Astrocyte of the hippocampus (primary cell): ENCODE data around the gene MYO19.
A peak's percentile ranks its signal among the peaks of the same experiment; 100 is the strongest.
"Not testable (repeated sequence)": the region's sequence is repeated elsewhere in the genome, so short reads cannot be mapped to it uniquely, and the experiment has no call there.

Experiments
- DNase-seq: peaks from one replicate; pipeline ENCODE4 v3.0.0; 2011; ENCODE audit warnings: low read depth, low spot score

The MYO19 gene

DNA sequence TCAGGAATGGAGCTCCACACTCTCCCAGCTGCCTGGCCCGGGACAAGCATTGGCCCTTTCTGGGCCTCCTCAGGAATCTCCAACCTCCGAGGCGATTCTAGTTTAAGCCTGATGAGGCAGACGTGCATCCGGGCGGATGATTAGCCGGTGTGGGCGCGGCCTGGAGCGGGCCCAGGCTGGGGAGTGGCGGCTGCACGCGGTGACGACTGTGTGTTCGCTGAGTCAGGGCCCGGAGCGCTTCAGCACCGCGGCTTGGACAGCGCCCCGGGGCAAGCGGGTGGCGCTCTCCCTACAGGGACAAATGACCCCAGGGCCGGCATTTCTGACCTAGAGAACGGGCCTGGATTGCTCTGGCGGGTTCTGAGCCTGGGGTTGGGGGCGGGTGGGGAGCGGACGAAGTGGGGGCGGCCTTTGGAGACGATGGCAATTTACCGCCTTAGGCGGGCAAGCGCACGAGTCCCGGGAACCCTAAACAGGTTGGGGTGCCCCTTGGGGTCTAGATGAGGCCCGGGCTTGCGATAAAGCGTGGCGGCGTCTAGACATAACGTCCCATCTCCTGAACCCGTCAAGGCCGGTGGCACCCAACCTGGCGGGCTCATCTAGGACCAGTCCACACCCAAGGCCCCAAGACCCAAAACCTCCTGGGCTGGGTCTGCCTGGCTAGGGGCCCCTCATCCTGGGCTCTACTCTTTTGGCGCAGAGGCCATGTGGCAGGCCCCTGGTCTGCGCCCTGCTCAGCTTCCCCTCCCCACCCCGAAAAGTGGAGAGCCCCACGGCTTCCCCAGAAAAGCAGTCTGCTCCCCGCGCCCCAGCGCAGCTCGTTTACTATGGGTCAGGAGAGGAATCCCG is 70.5 kb downstream of the MYO19 start:
- peak; percentile 90 for DNase-seq

DNA sequence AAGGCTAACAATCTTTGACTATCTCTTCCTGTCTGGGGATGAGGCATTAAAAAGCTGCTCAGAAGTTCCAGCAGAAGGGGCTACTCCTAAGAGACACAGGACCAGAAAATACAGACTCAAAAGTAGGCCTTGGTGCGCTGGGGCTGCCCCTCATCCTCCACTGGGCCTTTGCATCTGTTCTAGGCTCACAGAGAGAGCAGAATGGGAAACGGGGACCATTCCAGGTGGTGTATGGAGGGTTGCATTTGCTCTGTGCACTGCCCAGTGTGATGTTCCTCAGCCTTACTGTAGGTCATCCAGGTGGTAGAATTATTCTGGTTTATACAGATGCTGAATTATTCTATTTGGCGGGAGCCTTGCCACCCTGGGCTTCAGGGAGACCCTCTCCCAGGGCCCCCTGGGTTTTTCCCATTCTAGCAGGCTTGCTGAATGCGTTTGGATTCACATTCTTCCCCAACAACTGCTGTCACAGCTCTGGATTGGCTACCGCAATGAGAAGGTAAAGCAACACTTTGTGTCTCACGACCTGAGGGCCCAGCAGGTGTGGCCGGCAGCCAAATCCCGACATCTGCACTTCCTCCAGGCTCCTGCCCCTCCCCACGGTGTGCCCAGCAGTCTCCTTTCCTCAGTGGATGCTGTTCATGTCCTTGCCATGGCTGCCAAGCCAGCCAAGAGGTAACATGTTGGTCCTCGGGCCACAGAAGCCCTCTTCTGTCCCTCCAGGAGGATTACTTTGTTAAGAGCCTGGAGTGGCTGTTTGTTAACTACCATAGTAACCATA is 73.1 kb downstream of the MYO19 start:
- no peak for DNase-seq

DNA sequence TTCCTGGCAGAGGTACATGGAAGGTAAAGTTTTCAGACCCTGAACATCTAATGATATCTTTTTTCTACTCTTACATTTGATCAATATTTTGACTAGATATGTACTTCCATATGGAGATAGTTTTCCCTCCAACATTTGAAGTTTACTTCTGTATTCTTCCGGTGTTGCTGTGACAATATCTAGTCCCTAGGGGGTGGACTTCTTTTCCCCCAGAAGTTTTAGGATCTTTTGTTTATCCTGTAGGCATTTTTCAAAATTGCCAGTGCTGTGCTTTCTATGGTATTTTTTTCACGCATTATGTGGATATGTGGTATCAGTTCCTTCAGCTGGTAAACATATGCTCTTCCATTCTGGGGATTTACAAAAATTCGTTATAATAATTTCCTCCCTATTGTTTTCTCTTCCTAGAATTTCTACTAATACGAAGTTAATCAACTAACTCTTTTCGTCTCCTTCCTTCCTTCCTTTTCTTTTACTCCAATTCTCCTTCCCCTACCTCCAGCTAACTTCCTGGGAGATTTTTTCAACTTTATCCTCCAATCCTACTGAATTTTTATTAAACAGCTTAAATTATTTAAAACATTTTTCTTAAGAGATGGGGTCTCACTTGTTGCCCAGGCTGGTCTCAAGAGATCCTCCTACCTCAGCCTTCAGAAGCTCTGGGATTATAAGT is 74.3 kb downstream of the MYO19 start:
- no peak for DNase-seq

DNA sequence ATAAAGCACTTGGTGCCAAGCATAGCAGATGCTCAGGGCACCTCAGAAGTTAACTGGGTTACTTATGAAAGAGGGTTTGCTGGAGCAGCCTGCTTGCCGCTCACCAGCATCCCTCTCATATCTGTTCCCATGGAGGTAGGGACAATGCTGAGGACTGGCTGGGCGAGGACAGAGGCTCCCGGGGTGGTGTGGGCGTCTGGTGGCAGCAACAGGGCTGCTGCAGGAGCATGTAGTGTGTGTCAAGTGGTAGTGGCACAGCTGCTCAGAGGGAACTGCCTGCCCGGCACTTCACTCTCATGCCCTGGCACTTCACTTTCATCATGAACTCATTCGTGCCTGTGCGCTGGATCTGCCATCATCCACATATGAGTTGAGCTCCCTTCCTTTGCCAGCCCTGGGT is 75.1 kb downstream of the MYO19 start:
- DNase-seq = no peak

DNA sequence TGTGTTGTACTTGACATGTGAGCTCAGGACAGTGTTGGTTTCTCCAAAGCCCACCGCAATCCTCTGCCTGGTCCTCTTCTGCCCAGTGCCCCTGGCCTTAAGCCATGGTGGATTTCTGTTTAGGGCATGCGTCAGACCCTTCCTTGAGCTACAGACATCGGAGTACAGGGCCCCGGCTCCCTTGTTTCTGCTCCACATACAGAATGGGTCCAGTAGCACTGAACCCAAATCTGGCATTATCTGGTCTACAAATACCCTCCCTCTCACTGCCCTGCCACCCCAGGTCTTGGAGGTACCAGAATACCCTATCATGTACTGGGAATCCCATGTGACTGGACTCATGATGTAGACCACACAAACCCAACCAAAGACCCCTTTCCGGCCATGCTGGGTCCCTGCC is 75.6 kb downstream of the MYO19 start:
- DNase-seq = no peak

DNA sequence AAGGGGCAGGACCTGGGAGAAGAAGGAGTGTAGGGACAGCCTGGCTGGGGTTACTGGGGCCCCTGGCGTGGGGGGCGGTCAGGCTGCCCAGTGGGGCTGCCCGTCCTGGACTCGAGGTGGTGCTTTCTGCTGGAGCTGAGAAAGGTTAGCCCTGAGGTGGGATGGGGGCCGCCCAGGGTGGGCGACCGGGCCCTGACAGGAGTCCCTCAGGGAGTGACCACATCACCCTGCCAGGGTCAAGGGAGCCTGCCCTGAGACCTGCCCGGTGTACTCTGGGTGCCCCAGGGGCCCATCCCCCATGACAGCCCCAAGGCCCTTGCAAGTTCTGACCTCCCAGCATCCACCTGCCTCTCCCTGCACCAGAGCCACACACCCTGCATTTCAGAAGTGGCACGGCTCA is 77.0 kb downstream of the MYO19 start:
- DNase-seq = not testable (repeated sequence)

DNA sequence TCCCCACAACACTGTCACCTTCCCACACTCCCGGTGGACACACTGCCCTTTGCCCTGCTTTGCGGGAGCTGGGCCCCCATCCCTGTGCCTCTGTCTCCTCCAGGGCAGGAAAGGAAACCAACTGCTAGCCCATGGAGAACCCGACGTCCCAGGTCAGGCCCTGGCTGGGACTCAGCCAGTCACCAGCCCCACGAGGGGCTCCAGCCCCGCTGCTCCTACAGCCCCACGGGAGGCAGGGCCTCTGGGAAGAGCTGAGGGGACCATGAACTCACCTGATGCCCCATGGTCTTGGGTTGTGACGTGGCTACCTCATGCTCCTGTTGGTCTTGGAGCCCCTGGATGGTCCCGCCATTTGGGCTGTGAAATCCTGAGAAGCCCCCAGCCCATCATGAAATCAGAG is 81.8 kb downstream of the MYO19 start:
- not testable (repeated sequence) for DNase-seq

DNA sequence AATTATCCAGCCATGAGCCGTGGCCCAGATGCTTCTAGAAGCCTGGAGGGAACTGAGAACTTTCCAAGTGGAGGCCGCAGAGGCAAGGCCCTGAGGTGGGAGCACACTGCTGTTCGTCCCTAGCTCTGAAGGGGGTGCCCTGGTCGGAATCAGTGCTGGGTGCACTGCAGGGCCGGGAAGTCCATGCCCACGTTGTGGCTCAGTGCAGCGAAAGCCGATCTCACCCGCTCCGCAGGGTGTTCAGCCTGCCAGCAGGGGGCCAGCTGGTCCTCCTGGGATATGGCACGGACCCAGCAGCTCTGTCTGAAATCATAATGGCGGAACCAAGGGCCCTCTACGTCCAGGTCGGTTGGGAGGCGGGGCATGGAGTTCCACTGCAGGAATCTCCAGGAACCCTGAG is 84.7 kb downstream of the MYO19 start:
- DNase-seq = not testable (repeated sequence)
